ENCODE results near the gene GATAD2A.

- TF ChIP-seq SIN3A (IDR thresholded peaks at IDR 0.05; ENCODE audit: borderline replicate concordance, insufficient read depth, low read length) (no peak), POLR2AphosphoS5 (IDR thresholded peaks at IDR 0.05; ENCODE audit: low read depth, low read length) (no peak), REST (IDR thresholded peaks at IDR 0.05; ENCODE audit: insufficient read depth in 1 of 2, low read depth in 2 of 2, low read length in 2 of 2) (no peak)
Measured at GRCh38 chr19:19381007-19381926, 24.2 kb upstream of the GATAD2A start.
